HepG2 (cell line): ENCODE data around the gene CNNM2. TPM values are rescaled to one million over a fixed set of nuclear protein-coding genes. Genes with fewer than 3 reads are reported as not detected.

Source experiments
- ATAC-seq: fragments of 200-7000 bp; cut with Tn5 transposase; 3 replicates; pipeline ENCODE4 v1.9.1; 2020; ENCODE audit warnings: mild to moderate bottlenecking, moderate library complexity
- BruUV-seq: library from RNA; stranded (reverse); fragments of 400-500 nt; replicated peaks from 2 replicates; lab custom pipeline; 2021; lab: Mats Ljungman, UMichigan
- CTCF ChIA-PET: fragments of 300-600 bp; formaldehyde crosslinking; extraction: SDS; loops from one replicate; lab custom pipeline; 2021; ENCODE audit warnings: low total read pairs, inconsistent platforms, low intra/inter-chr PET ratio; lab: Yijun Ruan, JAX
- POLR2A ChIA-PET: fragments of 350-600 bp; sonication (Branson Sonifier 250); formaldehyde crosslinking; loops from one replicate; lab custom pipeline; 2020; ENCODE audit warnings: antibody characterized with exemption, inconsistent platforms; lab: Yijun Ruan, JAX
- DNase-seq: peaks from one replicate; pipeline ENCODE4 v3.0.0-alpha.2; 2015; ENCODE audit warnings: low spot score
- FAIRE-seq: peaks from 3 replicates; lab custom pipeline; 2011; peaks lifted over from hg19 to GRCh38; lab: Jason Lieb, UNC
- H2AFZ ChIP-seq: one replicate; pipeline ENCODE4 v1.6.1; 2011; ENCODE audit warnings: low read length, inconsistent platforms
- H3K27ac ChIP-seq: fragments of 300-600 bp; 3 replicates; pipeline ENCODE4 v1.8.0; 2011; ENCODE audit warnings: mixed run types, mild to moderate bottlenecking, mixed read lengths, low read length, inconsistent platforms; ENCODE audit not compliant: insufficient read depth; ENCODE audit errors: extremely low read length
- H3K27me3 ChIP-seq, 2 experiments: fragments of 200-600 bp in 1 of 2; 2 replicates in 1 of 2; 3 replicates in 1 of 2; pipeline versions ENCODE4 v1.6.0 to v1.8.0; 2011; ENCODE audit warnings: low read length in 2 of 2, mild to moderate bottlenecking in 2 of 2, moderate library complexity in 2 of 2, inconsistent platforms in 1 of 2; ENCODE audit not compliant: insufficient read depth in 2 of 2, control insufficient read depth in 1 of 2
- H3K36me3 ChIP-seq, 2 experiments: fragments of 200-600 bp in 1 of 2; replicated peaks in 1 of 2; 2 replicates in 1 of 2; 3 replicates in 1 of 2; pipeline versions ENCODE4 v1.5.1 to v1.8.0; 2011; ENCODE audit warnings: low read length in 2 of 2, inconsistent platforms in 1 of 2; ENCODE audit not compliant: insufficient read depth in 2 of 2, control insufficient read depth in 1 of 2
- H3K4me1 ChIP-seq: 2 replicates; pipeline ENCODE4 v1.5.1; 2012; ENCODE audit warnings: low read length, inconsistent platforms; ENCODE audit not compliant: insufficient read depth
- H3K4me2 ChIP-seq: 2 replicates; pipeline ENCODE4 v1.6.0; 2011; ENCODE audit warnings: low read depth, low read length, inconsistent platforms
- H3K4me3 ChIP-seq, 3 experiments: fragments of 200-600 bp in 1 of 3; sonication (generic), shearing (Covaris generic) in 1 of 3; replicated peaks in 1 of 3; 2 replicates each; pipeline ENCODE4 v1.5.1; 2011 to 2016; ENCODE audit warnings: low read length in 3 of 3, inconsistent platforms in 2 of 3, low read depth in 2 of 3, mild to moderate bottlenecking in 2 of 3, control low read depth in 1 of 3, mixed read lengths in 1 of 3; ENCODE audit not compliant: insufficient read depth in 1 of 3
- H3K79me2 ChIP-seq: one replicate; pipeline ENCODE4 v1.6.1; 2011; ENCODE audit warnings: low read length, inconsistent platforms; ENCODE audit not compliant: insufficient read depth
- H3K9ac ChIP-seq: 2 replicates; pipeline ENCODE4 v1.6.0; 2011; ENCODE audit warnings: mild to moderate bottlenecking, low read depth, low read length, inconsistent platforms; ENCODE audit not compliant: insufficient read depth
- H3K9me3 ChIP-seq: 2 replicates; pipeline ENCODE4 v1.5.1; 2012; ENCODE audit warnings: mild to moderate bottlenecking, low read length
- H4K20me1 ChIP-seq: 2 replicates; pipeline ENCODE4 v1.6.0; 2011; ENCODE audit warnings: inconsistent platforms, mild to moderate bottlenecking, low read length, moderate library complexity; ENCODE audit not compliant: insufficient read depth
- CBFB ChIP-seq: sonication (generic); formaldehyde crosslinking; IDR thresholded peaks from 2 replicates; pipeline ENCODE4 v1.4.0; 2020; ENCODE audit warnings: missing genetic modification reagents
- ETV5 ChIP-seq: IDR thresholded peaks from 2 replicates; pipeline ENCODE4 v1.6.1; 2018; ENCODE audit warnings: missing biosample characterization, missing genetic modification reagents, inconsistent platforms, borderline replicate concordance
- GATAD2A ChIP-seq: IDR thresholded peaks from 2 replicates; pipeline ENCODE4 v1.6.1; 2016
- HDAC6 ChIP-seq: fragments of 200-600 bp; sonication (generic); IDR thresholded peaks from 2 replicates; pipeline ENCODE4 v1.7.0; 2017; ENCODE audit warnings: mild to moderate bottlenecking, antibody characterized with exemption, low read length, low read depth
- PRMT3 ChIP-seq: sonication (generic); formaldehyde crosslinking; IDR thresholded peaks from 2 replicates; pipeline ENCODE4 v1.8.1; 2022; ENCODE audit warnings: low read depth, mild to moderate bottlenecking, moderate library complexity, missing genetic modification reagents, borderline replicate concordance
- RELA ChIP-seq: sonication (generic); formaldehyde crosslinking; IDR thresholded peaks from 2 replicates; pipeline ENCODE4 v1.4.0; 2020; ENCODE audit warnings: missing genetic modification reagents
- SALL2 ChIP-seq: sonication (generic); formaldehyde crosslinking; IDR thresholded peaks from 2 replicates; pipeline ENCODE4 v1.8.1; 2023; ENCODE audit warnings: mild to moderate bottlenecking, missing genetic modification reagents, inconsistent platforms
- SP5 ChIP-seq: IDR thresholded peaks from 2 replicates; pipeline ENCODE4 v1.6.1; 2016; ENCODE audit warnings: low read depth, borderline replicate concordance
- SRF ChIP-seq: IDR thresholded peaks from 2 replicates; pipeline ENCODE4 v1.6.1; 2011; ENCODE audit warnings: mild to moderate bottlenecking, low read depth, low read length, moderate library complexity
- TOPORS ChIP-seq: sonication (generic); formaldehyde crosslinking; IDR thresholded peaks from 2 replicates; pipeline ENCODE4 v1.8.0; 2023; ENCODE audit warnings: mild to moderate bottlenecking, missing genetic modification reagents
- ZC3H13 ChIP-seq: sonication (generic); formaldehyde crosslinking; IDR thresholded peaks from 2 replicates; pipeline ENCODE4 v1.8.1; 2023; ENCODE audit warnings: mild to moderate bottlenecking, missing genetic modification reagents, moderate library complexity
- ZNF224 ChIP-seq: sonication (generic); formaldehyde crosslinking; IDR thresholded peaks from 2 replicates; pipeline ENCODE4 v1.5.0; 2020; ENCODE audit warnings: mild to moderate bottlenecking, missing genetic modification reagents
- ZNF432 ChIP-seq: sonication (generic); formaldehyde crosslinking; IDR thresholded peaks from 2 replicates; pipeline ENCODE4 v1.5.0; 2020; ENCODE audit warnings: missing genetic modification reagents, mild to moderate bottlenecking, borderline replicate concordance
- ZNF784 ChIP-seq: sonication (generic); formaldehyde crosslinking; IDR thresholded peaks from 2 replicates; pipeline ENCODE4 v1.5.1; 2020; ENCODE audit warnings: missing genetic modification reagents, mild to moderate bottlenecking, borderline replicate concordance
- ZNF788 ChIP-seq: sonication (generic); formaldehyde crosslinking; IDR thresholded peaks from 2 replicates; pipeline ENCODE4 v1.5.0; 2020; ENCODE audit warnings: mild to moderate bottlenecking, missing genetic modification reagents, borderline replicate concordance
- WGBS: methylation state at CpG from one replicate; pipeline ENCODE4 v1.1.6; 2017; ENCODE audit warnings: low lambda C conversion rate; 5-methylcytosine and 5-hydroxymethylcytosine counted together
- in situ Hi-C: cut with HindIII; loops from 2 replicates; pipeline ENCODE4 v1.10.0; 2017; ENCODE audit warnings: low pct_unique_long_range_greater_than_20kb; ENCODE audit not compliant: extremely low pct_ligation_motif_present
- intact Hi-C: fragments of 100-400 bp; cut with micrococcal nuclease; formaldehyde crosslinking; loops from one replicate; pipeline ENCODE4 v1.10.0; 2022; ENCODE audit not compliant: unreplicated experiment
- polyA plus RNA-seq, 8 experiments: library from polyadenylated mRNA; depleted of rRNA in 3 of 8; stranded (reverse) in 7 of 8; unstranded in 1 of 8; fragments of >200 nt; fragmentation: Illumina TruSeq in 4 of 8; extraction: Trizol in 4 of 8; gene quantifications; 2 replicates each; pipeline versions ENCODE4 v1.2.1 to v1.2.3, GENCODE V29; 2011 to 2016; ENCODE audit warnings: low read depth in 4 of 8, missing spikeins in 1 of 8, mixed read lengths in 1 of 8; ENCODE audit not compliant: insufficient read depth in 1 of 8
- total RNA-seq, 5 experiments: library from RNA; depleted of rRNA; stranded (reverse); fragments of >200 nt; fragmentation: Illumina TruSeq; extraction: Trizol; gene quantifications; 2 replicates each; pipeline ENCODE4 v1.2.3, GENCODE V29; 2016; ENCODE audit warnings: low read depth in 1 of 5
- TF ChIP-seq, protein P1 (sequence below): sonication (generic); formaldehyde crosslinking; IDR thresholded peaks from 2 replicates; pipeline ENCODE4 v1.4.0; 2020; ENCODE audit warnings: mild to moderate bottlenecking, low read depth, missing genetic modification reagents
- TF ChIP-seq, protein P2 (sequence below): sonication (generic); formaldehyde crosslinking; IDR thresholded peaks from 2 replicates; pipeline ENCODE4 v1.8.1; 2023; ENCODE audit warnings: mild to moderate bottlenecking, missing genetic modification reagents

CNNM2 gene
- total and polyA plus RNA-seq, 2 of the 13 experiments (the other 11 are each of a cell fraction or from before 2014, with no cell fraction given), result 7.1 to 9.0 TPM

- TF ChIP-seq, protein P1, sequence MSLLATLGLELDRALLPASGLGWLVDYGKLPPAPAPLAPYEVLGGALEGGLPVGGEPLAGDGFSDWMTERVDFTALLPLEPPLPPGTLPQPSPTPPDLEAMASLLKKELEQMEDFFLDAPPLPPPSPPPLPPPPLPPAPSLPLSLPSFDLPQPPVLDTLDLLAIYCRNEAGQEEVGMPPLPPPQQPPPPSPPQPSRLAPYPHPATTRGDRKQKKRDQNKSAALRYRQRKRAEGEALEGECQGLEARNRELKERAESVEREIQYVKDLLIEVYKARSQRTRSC (CRISPR knock-in tag), result no peak
- TF ChIP-seq SRF, result no peak
- TF ChIP-seq CBFB (CRISPR knock-in tag), result no peak
- no peak for TF ChIP-seq SALL2 (CRISPR knock-in tag)
- TF ChIP-seq ZNF788, result no peak
- TF ChIP-seq, protein P2, sequence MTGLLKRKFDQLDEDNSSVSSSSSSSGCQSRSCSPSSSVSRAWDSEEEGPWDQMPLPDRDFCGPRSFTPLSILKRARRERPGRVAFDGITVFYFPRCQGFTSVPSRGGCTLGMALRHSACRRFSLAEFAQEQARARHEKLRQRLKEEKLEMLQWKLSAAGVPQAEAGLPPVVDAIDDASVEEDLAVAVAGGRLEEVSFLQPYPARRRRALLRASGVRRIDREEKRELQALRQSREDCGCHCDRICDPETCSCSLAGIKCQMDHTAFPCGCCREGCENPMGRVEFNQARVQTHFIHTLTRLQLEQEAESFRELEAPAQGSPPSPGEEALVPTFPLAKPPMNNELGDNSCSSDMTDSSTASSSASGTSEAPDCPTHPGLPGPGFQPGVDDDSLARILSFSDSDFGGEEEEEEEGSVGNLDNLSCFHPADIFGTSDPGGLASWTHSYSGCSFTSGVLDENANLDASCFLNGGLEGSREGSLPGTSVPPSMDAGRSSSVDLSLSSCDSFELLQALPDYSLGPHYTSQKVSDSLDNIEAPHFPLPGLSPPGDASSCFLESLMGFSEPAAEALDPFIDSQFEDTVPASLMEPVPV, result no peak
Observed at GRCh38 chr10:103072276-103072675, 154.2 kb downstream of the CNNM2 start (continued).

- no TSS peak for BruUV-seq
- ATAC-seq (no peak), DNase-seq (no peak), FAIRE-seq (no peak)
- H3K4me3 ChIP-seq, result no peak overlapping the region
- H3K79me2 ChIP-seq, result no peaks in the 10 kb centered on the region
- in situ Hi-C loops, result loop anchor here (25.0 kb wide), 1 partner anchor 336 kb away; the partner anchor contains the start of gene WBP1L
- intact Hi-C loops, result no loop called here
- H3K4me2 ChIP-seq, result no peak overlapping the region
- ChIA-PET CTCF (no interaction called here), POLR2A (no interaction called here)
- TF ChIP-seq PRMT3 (CRISPR knock-in tag) (no peak), TOPORS (CRISPR knock-in tag) (no peak), ZC3H13 (CRISPR knock-in tag) (no peak), GATAD2A (CRISPR knock-in tag) (no peak), ETV5 (CRISPR knock-in tag) (no peak), RELA (CRISPR knock-in tag) (no peak), SP5 (CRISPR knock-in tag) (no peak), ZNF784 (no peak), SRF (no peak), ZNF224 (CRISPR knock-in tag) (no peak), ZNF432 (no peak), HDAC6 (no peak)
- H2AFZ ChIP-seq, result no peak overlapping the region
- no peaks in the 10 kb centered on the region for H3K27me3 ChIP-seq
- no peaks in the 10 kb centered on the region for H4K20me1 ChIP-seq
- no peaks in the 10 kb centered on the region for H3K9me3 ChIP-seq
- peaks cover 18 to 45% of the 10 kb centered on the region in 2 experiments for H3K36me3 ChIP-seq
- no peak overlapping the region for H3K27ac ChIP-seq
- no peaks in the 10 kb centered on the region for H3K4me1 ChIP-seq
- 94% methylated on average over 8 of the region's 8 CpGs for WGBS
- H3K9ac ChIP-seq, result no peak overlapping the region
Observed at GRCh38 chr10:103072891-103073290, 154.8 kb downstream of the CNNM2 start.
